H1 (cell line): ENCODE measurements around the gene HDAC3. TPM values are rescaled to one million over a fixed set of nuclear protein-coding genes. Genes with fewer than 3 reads are reported as not detected.

ENCODE experiments used
- CTCF ChIA-PET: fragments of 300-600 bp; sonication (Branson Sonifier 250); formaldehyde crosslinking; loops from one replicate; lab custom pipeline; 2021; ENCODE audit not compliant: partially characterized antibody; lab: Charles Lee
- POLR2A ChIA-PET: fragments of 300-600 bp; sonication (Branson Sonifier 250); formaldehyde crosslinking; loops from one replicate; lab custom pipeline; 2021; ENCODE audit warnings: inconsistent platforms; ENCODE audit not compliant: partially characterized antibody; lab: Charles Lee
- DNase-seq, 2 experiments: peaks; one replicate each; pipeline versions ENCODE4 v3.0.0 to v3.0.0-alpha.2; 2010 to 2022; ENCODE audit warnings: low spot score in 2 of 2, low read depth in 1 of 2, mixed read lengths in 1 of 2
- FAIRE-seq: peaks from 2 replicates; lab custom pipeline; 2011; peaks lifted over from hg19 to GRCh38; lab: Jason Lieb, UNC
- H2AFZ ChIP-seq: 2 replicates; pipeline ENCODE4 v1.8.1; 2012; ENCODE audit warnings: low read length, inconsistent platforms
- H2AK5ac ChIP-seq: 2 replicates; pipeline ENCODE4 v1.6.1; 2013; ENCODE audit warnings: low read depth, low read length
- H2BK120ac ChIP-seq: replicated peaks from 2 replicates; pipeline ENCODE3; 2013; ENCODE audit warnings: low read depth, low read length, inconsistent platforms
- H2BK12ac ChIP-seq: 2 replicates; pipeline ENCODE4 v1.6.1; 2013; ENCODE audit warnings: low read depth, low read length
- H2BK15ac ChIP-seq: 2 replicates; pipeline ENCODE4 v1.6.1; 2013; ENCODE audit warnings: low read length
- H2BK20ac ChIP-seq: 2 replicates; pipeline ENCODE4 v1.6.1; 2013; ENCODE audit warnings: low read length
- H2BK5ac ChIP-seq: 2 replicates; pipeline ENCODE4 v1.6.1; 2013; ENCODE audit warnings: low read depth, low read length
- H3K14ac ChIP-seq: 2 replicates; pipeline ENCODE4 v1.6.1; 2013; ENCODE audit warnings: inconsistent platforms; ENCODE audit not compliant: insufficient read length
- H3K18ac ChIP-seq: 2 replicates; pipeline ENCODE4 v1.6.1; 2013; ENCODE audit warnings: low read length; ENCODE audit errors: extremely low read depth
- H3K23ac ChIP-seq: 2 replicates; pipeline ENCODE4 v1.6.1; 2013; ENCODE audit warnings: inconsistent platforms; ENCODE audit not compliant: insufficient read length
- H3K23me2 ChIP-seq: 2 replicates; pipeline ENCODE4 v1.6.1; 2013; ENCODE audit warnings: low read depth, low read length
- H3K27ac ChIP-seq: 2 replicates; pipeline ENCODE4 v1.6.1; 2011; ENCODE audit warnings: low read depth, low read length, inconsistent platforms
- H3K27me3 ChIP-seq, 4 experiments: replicated peaks in 1 of 4; 1 replicate in 1 of 4; 2 replicates in 3 of 4; pipeline versions ENCODE4 v1.6.1 to v1.8.1; 2011 to 2013; ENCODE audit warnings: low read length in 3 of 4, mild to moderate bottlenecking in 3 of 4, inconsistent platforms in 2 of 4, mixed read lengths in 2 of 4, moderate library complexity in 1 of 4; ENCODE audit not compliant: control insufficient read depth in 3 of 4, insufficient read depth in 3 of 4; ENCODE audit errors: extremely low read depth in 1 of 4
- H3K36me3 ChIP-seq, 4 experiments: 2 replicates each; pipeline versions ENCODE4 v1.6.1 to v1.8.1; 2011 to 2013; ENCODE audit warnings: mild to moderate bottlenecking in 4 of 4, low read length in 3 of 4, moderate library complexity in 2 of 4, control low read depth in 1 of 4, inconsistent platforms in 1 of 4; ENCODE audit not compliant: insufficient read depth in 4 of 4, control insufficient read depth in 2 of 4
- H3K4ac ChIP-seq: replicated peaks from 2 replicates; pipeline ENCODE3; 2013; ENCODE audit warnings: low read length, low read depth, mixed read lengths, inconsistent platforms; ENCODE audit not compliant: insufficient read length
- H3K4me1 ChIP-seq, 4 experiments: replicated peaks in 1 of 4; 1 replicate in 1 of 4; 2 replicates in 3 of 4; pipeline versions ENCODE4 v1.6.1 to v1.8.1; 2011 to 2013; ENCODE audit warnings: low read length in 3 of 4, inconsistent platforms in 2 of 4, mixed read lengths in 1 of 4; ENCODE audit not compliant: insufficient read depth in 4 of 4, control insufficient read depth in 3 of 4
- H3K4me2 ChIP-seq, 2 experiments: 2 replicates each; pipeline versions ENCODE4 v1.6.1 to v1.8.1; 2011 to 2013; ENCODE audit warnings: low read depth in 2 of 2, low read length in 2 of 2, control low read depth in 1 of 2, inconsistent platforms in 1 of 2, mild to moderate bottlenecking in 1 of 2; ENCODE audit not compliant: insufficient read depth in 1 of 2
- H3K4me3 ChIP-seq, 4 experiments: fragments of 200-600, 300-600 bp in 1 of 4; sonication (generic), shearing (Covaris generic), sonication (Bioruptor Twin) in 1 of 4; 2 replicates each; pipeline versions ENCODE4 v1.5.1 to v1.8.1; 2011 to 2016; ENCODE audit warnings: low read length in 4 of 4, low read depth in 3 of 4, control low read depth in 2 of 4, inconsistent platforms in 2 of 4, mild to moderate bottlenecking in 2 of 4, mixed read lengths in 1 of 4, moderate library complexity in 1 of 4; ENCODE audit not compliant: insufficient read depth in 2 of 4; ENCODE audit errors: extremely low read depth in 1 of 4
- H3K56ac ChIP-seq: replicated peaks from 2 replicates; pipeline ENCODE3; 2013; ENCODE audit warnings: low read depth, mild to moderate bottlenecking, mixed read lengths, low read length, inconsistent platforms; ENCODE audit not compliant: insufficient read length
- H3K79me1 ChIP-seq: 2 replicates; pipeline ENCODE4 v1.6.1; 2013; ENCODE audit warnings: low read depth, low read length, control low read depth
- H3K79me2 ChIP-seq, 2 experiments: 2 replicates each; pipeline versions ENCODE4 v1.6.1 to v1.8.1; 2012 to 2013; ENCODE audit warnings: low read length in 2 of 2, mild to moderate bottlenecking in 2 of 2, inconsistent platforms in 1 of 2; ENCODE audit not compliant: insufficient read depth in 2 of 2, control insufficient read depth in 1 of 2
- H3K9ac ChIP-seq, 4 experiments: replicated peaks in 1 of 4; 1 replicate in 1 of 4; 2 replicates in 3 of 4; pipeline versions ENCODE4 v1.6.1 to v1.8.1; 2011 to 2013; ENCODE audit warnings: low read depth in 3 of 4, low read length in 3 of 4, control low read depth in 2 of 4, mild to moderate bottlenecking in 2 of 4, moderate library complexity in 2 of 4, inconsistent platforms in 1 of 4; ENCODE audit errors: extremely low read depth in 1 of 4
- H3K9me3 ChIP-seq, 2 experiments: 2 replicates each; pipeline versions ENCODE4 v1.6.1 to v1.8.1; 2012 to 2013; ENCODE audit warnings: mild to moderate bottlenecking in 2 of 2, moderate library complexity in 2 of 2, control low read depth in 1 of 2, inconsistent platforms in 1 of 2, low read depth in 1 of 2, low read length in 1 of 2, mixed read lengths in 1 of 2; ENCODE audit not compliant: insufficient read depth in 2 of 2
- H4K20me1 ChIP-seq, 2 experiments: replicated peaks in 1 of 2; 2 replicates each; pipeline versions ENCODE3 to v1.8.1; 2011 to 2013; ENCODE audit warnings: inconsistent platforms in 2 of 2, low read length in 2 of 2, mild to moderate bottlenecking in 1 of 2; ENCODE audit not compliant: insufficient read depth in 2 of 2, control insufficient read depth in 1 of 2
- H4K5ac ChIP-seq: 2 replicates; pipeline ENCODE4 v1.6.1; 2013; ENCODE audit warnings: low read length, low read depth, mixed read lengths, inconsistent platforms; ENCODE audit not compliant: insufficient read length
- H4K8ac ChIP-seq: 2 replicates; pipeline ENCODE4 v1.8.0; 2013; ENCODE audit warnings: mild to moderate bottlenecking, moderate library complexity, low read length, inconsistent platforms; ENCODE audit not compliant: insufficient read depth; ENCODE audit errors: extremely low read depth
- H4K91ac ChIP-seq: replicated peaks from 2 replicates; pipeline ENCODE3; 2013; ENCODE audit warnings: low read length, mixed read lengths, inconsistent platforms; ENCODE audit not compliant: insufficient read length
- CBX5 ChIP-seq: fragments of 300-800, 300-1000 bp; sonication (generic); IDR thresholded peaks from 2 replicates; pipeline ENCODE4 v1.7.1; 2016; ENCODE audit warnings: antibody characterized with exemption, low read length, low read depth
- CHD1 ChIP-seq: IDR thresholded peaks from 2 replicates; pipeline ENCODE4 v1.6.1; 2012; ENCODE audit warnings: low read depth, low read length, improper control_type of control experiment
- CHD2 ChIP-seq: IDR thresholded peaks from 2 replicates; pipeline ENCODE4 v1.6.1; 2012; ENCODE audit warnings: low read length, improper control_type of control experiment
- POU5F1 ChIP-seq: IDR thresholded peaks from 2 replicates; pipeline ENCODE4 v1.6.1; 2011; ENCODE audit warnings: low read depth, mild to moderate bottlenecking, low read length, moderate library complexity
- WGBS, 2 experiments: shearing (Covaris generic) in 1 of 2; methylation state at CpG; one replicate each; pipeline versions ENCODE4 v1.1.6 to v1.1.7; 2013 to 2015; ENCODE audit warnings: low lambda C conversion rate in 2 of 2, mixed read lengths in 2 of 2, inconsistent platforms in 1 of 2, low coverage in 1 of 2, missing lambda C conversion rate in 1 of 2; ENCODE audit not compliant: insufficient replicate concordance in 2 of 2, insufficient coverage in 1 of 2, insufficient read length in 1 of 2; ENCODE audit errors: extremely low coverage in 1 of 2, missing lambda C conversion rate in 1 of 2; 5-methylcytosine and 5-hydroxymethylcytosine counted together
- polyA plus RNA-seq, 7 experiments: library from polyadenylated mRNA; depleted of rRNA in 3 of 7; stranded (reverse) in 5 of 7; unstranded in 2 of 7; fragments of >200 nt in 5 of 7; fragments of 200-250 nt in 2 of 7; gene quantifications; 1 replicate in 5 of 7; 2 replicates in 1 of 7; 4 replicates in 1 of 7; pipeline versions ENCODE4 v1.2.1 to v1.2.3, GENCODE V29; 2011 to 2013; ENCODE audit warnings: missing spikeins in 2 of 7, mixed read lengths in 2 of 7
- total RNA-seq: library from RNA; stranded (reverse); fragmentation: NEBNext Ultra II Directional; extraction: Animal tissue kit (Norgen Biotek cat#: 25700); gene quantifications from 2 replicates; pipeline ENCODE4 v1.2.1, GENCODE V29; 2021

The HDAC3 gene
- total and polyA plus RNA-seq, 2 of the 8 experiments (the other 6 are each of a cell fraction or from before 2014, with no cell fraction given): 99.0 to 120 TPM

GRCh38 chr5:141632650-141633049 is 4.0 kb downstream of the HDAC3 start:
- Histone ChIP-seq H3K4me1 (peaks cover 0 to 5% (median 3%) of the 10 kb centered on the region in 4 experiments; a peak in 4 of 7 replicates), H3K27ac (no peak overlapping the region), H2AK5ac (no peak overlapping the region), H2BK5ac (no peak overlapping the region), H3K79me2 (peaks cover 10 to 48% of the 10 kb centered on the region in 2 experiments), H2BK120ac (no peak overlapping the region), H3K4ac (no peak overlapping the region), H2BK20ac (no peak overlapping the region), H2BK15ac (no peak overlapping the region), H4K91ac (no peak overlapping the region), H4K5ac (no peak overlapping the region), H3K23ac (no peak overlapping the region), H2AFZ (no peak overlapping the region), H2BK12ac (no peak overlapping the region), H3K9me3 (no peaks in the 10 kb centered on the region), H3K14ac (no peak overlapping the region), H4K8ac (no peak overlapping the region), H3K18ac (no peak overlapping the region), H3K36me3 (peaks cover 16 to 36% (median 19%) of the 10 kb centered on the region in 4 experiments; a peak in 7 of 8 replicates), H3K79me1 (peaks cover 12% of the 10 kb centered on the region), H3K4me2 (no peak overlapping the region), H3K23me2 (peaks cover 11% of the 10 kb centered on the region), H3K4me3 (no peak overlapping the region), H3K27me3 (no peaks in the 10 kb centered on the region), H3K9ac (no peak overlapping the region), H4K20me1 (peaks cover 4 to 8% of the 10 kb centered on the region in 2 experiments), H3K56ac (no peak overlapping the region)
- no peak for DNase-seq
- CTCF ChIA-PET: interaction anchor here (1.1 to 10.3 kb wide), 8 partner anchors 8 to 247 kb away, joined by 3 to 117 read pairs (median 4); partner anchors contain the start of gene DIAPH1
- POLR2A ChIA-PET: interaction anchor here (0.6 to 1.9 kb wide), 7 partner anchors 9 to 53 kb away, joined by 3 to 7 read pairs (median 4); partner anchors contain the start of gene DIAPH1
- no peak for FAIRE-seq
- TF ChIP-seq CHD1: no peak
- no peak for TF ChIP-seq CBX5
- no peak for TF ChIP-seq CHD2
- TF ChIP-seq POU5F1: no peak
- 92% methylated on average over 2 of the region's 2 CpGs; no CpG with 5 or more reads in 1 of the 2 experiments for WGBS, 2 experiments
